ENCODE data around the gene MAMSTR. TPM values are rescaled to one million over a fixed set of nuclear protein-coding genes. Genes with fewer than 3 reads are reported as not detected.

MAMSTR gene
- total and polyA plus RNA-seq, 4 donors = 0.58 to 3.7 (median 2.1) TPM

DNA sequence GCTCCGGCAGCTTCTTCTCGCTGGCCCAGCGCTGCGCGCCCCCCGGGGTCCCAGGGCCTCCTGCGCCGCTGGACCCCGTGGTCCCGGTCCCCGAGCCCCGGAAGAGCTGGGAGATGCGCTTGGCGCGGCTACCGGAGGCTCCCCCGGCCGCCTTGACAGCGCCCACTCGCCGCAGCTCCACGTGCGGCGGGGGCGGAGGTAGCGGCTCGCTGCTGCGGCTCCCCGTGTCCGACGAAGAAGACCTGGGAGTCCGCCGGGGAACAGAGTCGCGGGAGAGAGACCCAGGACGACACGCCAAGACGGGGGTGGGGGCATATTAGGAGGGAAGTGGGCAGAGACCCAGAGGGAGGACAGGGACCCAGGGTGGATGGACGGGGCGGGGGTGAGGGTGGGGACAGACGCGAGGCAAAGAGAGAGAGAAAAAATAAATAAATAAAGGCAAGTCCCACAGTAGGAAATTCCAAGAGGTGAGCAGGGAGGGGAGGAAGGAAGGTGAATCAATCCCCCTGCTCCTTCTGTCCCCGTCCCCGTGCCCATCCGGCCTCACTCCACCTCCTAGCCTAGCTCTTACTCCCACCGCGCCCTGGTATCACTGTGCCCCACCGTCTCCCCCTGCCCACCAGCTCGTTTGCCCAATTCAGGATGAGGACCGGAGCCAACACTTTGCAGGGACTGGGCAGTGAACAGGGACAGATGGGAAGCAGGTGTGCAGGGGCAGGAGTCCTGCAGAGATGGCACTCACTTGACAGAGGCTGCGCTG is 20.1 kb upstream of the MAMSTR start:
- H3K4me1 ChIP-seq (ENCODE audit: control insufficient read depth in 1 of 2, insufficient read depth in 2 of 2, low read length in 2 of 2) = no peaks in the 10 kb centered on the region
- H3K27ac ChIP-seq (ENCODE audit: low read depth in 1 of 2, low read length in 2 of 2) = no peak overlapping the region
- intact Hi-C loops (cut with DNase I) = no loop called here
- no peaks in the 10 kb centered on the region for H3K27me3 ChIP-seq (ENCODE audit: control insufficient read depth in 1 of 2, insufficient read depth in 2 of 2, low read length in 1 of 2)
- H3K36me3 ChIP-seq (ENCODE audit: control insufficient read depth in 1 of 2, insufficient read depth in 2 of 2, low read length in 1 of 2) = no peaks in the 10 kb centered on the region
- no peak for DNase-seq
- WGBS, 2 donors = 24% methylated on average over 46 to 51 of the region's 51 CpGs
- no peak for ATAC-seq (ENCODE audit: low FRiP score)
- H3K4me3 ChIP-seq (ENCODE audit: low read length in 2 of 2) = no peak overlapping the region
- H3K9me3 ChIP-seq (ENCODE audit: control insufficient read depth, low read length) = no peaks in the 10 kb centered on the region

DNA sequence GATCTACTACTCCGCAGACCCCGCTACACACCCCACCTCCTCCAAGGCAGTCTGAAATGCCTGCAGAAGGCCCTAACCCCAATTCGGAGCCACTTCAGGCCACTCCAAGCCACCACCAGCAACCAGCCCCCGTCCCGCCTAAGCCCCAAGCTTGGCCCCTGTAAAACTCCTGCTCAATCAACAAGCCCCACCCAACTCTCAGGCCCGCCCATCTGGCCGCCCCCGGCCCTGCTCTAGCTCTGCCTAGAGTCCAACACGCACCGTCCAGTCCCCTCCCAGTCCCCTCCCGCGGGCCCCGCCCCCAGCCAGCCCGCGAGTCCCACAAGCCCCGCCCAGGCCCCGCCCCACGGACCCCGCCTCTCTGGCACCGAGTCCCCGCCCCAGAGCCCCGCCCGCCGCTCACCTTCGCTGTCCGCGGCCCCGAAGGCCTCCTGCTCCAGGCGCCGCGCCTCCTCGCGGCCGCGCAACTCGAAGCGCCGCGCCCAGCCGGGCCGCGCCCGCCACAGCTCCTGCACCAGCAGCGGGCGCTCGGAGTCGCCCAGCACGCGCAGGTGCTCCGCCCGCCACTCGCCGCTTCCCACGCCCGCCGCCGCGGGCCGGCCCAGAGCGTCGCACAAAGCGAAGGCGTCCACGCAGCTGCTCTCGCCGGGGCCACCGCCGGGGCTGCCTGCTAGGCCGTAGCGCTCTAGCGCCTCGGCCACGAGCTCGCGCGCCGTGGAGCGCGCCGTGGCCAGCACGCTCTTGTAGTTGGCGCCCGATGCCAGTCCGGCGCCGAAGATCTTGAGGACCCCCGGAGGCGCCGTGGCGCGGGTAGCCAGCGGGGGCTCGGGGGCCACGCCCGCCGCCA is 19.3 kb upstream of the MAMSTR start:
- ATAC-seq (ENCODE audit: low FRiP score) (peak; percentile 91), DNase-seq (peak; percentile 93 to 97)
- Histone ChIP-seq H3K27me3 (ENCODE audit: control insufficient read depth in 1 of 2, insufficient read depth in 2 of 2, low read length in 1 of 2) (no peaks in the 10 kb centered on the region), H3K4me1 (ENCODE audit: control insufficient read depth in 1 of 2, insufficient read depth in 2 of 2, low read length in 2 of 2) (no peaks in the 10 kb centered on the region), H3K36me3 (ENCODE audit: control insufficient read depth in 1 of 2, insufficient read depth in 2 of 2, low read length in 1 of 2) (no peaks in the 10 kb centered on the region), H3K9me3 (ENCODE audit: control insufficient read depth, low read length) (no peaks in the 10 kb centered on the region), H3K27ac (ENCODE audit: low read depth in 1 of 2, low read length in 2 of 2) (no peak overlapping the region), H3K4me3 (ENCODE audit: low read length in 2 of 2) (no peak overlapping the region)
- 2% methylated on average over 61 to 96 of the region's 96 CpGs for WGBS, 2 donors
- intact Hi-C loops (cut with DNase I) = no loop called here

DNA sequence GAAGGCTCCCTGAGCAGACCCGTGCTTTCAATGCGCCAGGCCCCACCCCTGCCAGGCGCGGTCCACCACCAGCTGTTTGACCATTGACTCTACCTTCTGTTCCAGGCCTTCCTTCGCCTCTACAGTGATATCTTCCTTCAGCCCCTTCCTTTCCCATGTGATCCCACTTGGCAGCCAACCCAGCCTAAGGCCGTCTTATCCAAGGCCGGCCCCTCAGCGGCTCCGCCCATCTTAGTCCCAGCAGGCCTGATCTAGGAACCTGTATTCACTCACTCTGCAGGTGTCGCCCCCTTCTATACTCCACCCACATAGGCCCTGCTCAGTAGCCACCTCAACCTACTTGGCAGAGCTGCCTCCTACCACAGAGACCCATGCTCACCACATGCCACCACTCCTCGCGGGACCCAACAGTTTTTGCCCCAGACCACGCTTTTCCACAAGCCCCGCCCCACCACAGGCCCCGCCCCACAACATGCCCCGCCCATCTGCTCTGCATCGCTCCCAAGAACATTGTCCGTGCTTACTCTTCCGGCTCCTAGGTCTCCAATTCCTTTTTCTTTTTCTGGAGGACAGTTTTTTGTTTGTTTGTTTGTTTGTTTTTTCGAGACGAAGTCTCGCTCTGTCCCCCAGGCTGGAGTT is 18.0 kb upstream of the MAMSTR start:
- H3K4me1 ChIP-seq (ENCODE audit: control insufficient read depth in 1 of 2, insufficient read depth in 2 of 2, low read length in 2 of 2) = no peaks in the 10 kb centered on the region
- WGBS, 2 donors = 66 to 69% methylated on average over 22 of the region's 22 CpGs
- H3K36me3 ChIP-seq (ENCODE audit: control insufficient read depth in 1 of 2, insufficient read depth in 2 of 2, low read length in 1 of 2) = no peaks in the 10 kb centered on the region
- intact Hi-C loops (cut with DNase I) = no loop called here
- no peaks in the 10 kb centered on the region for H3K9me3 ChIP-seq (ENCODE audit: control insufficient read depth, low read length)
- H3K4me3 ChIP-seq (ENCODE audit: low read length in 2 of 2) = no peak overlapping the region
- H3K27me3 ChIP-seq (ENCODE audit: control insufficient read depth in 1 of 2, insufficient read depth in 2 of 2, low read length in 1 of 2) = no peaks in the 10 kb centered on the region
- ATAC-seq (ENCODE audit: low FRiP score) (no peak), DNase-seq (no peak)
- no peak overlapping the region for H3K27ac ChIP-seq (ENCODE audit: low read depth in 1 of 2, low read length in 2 of 2)

DNA sequence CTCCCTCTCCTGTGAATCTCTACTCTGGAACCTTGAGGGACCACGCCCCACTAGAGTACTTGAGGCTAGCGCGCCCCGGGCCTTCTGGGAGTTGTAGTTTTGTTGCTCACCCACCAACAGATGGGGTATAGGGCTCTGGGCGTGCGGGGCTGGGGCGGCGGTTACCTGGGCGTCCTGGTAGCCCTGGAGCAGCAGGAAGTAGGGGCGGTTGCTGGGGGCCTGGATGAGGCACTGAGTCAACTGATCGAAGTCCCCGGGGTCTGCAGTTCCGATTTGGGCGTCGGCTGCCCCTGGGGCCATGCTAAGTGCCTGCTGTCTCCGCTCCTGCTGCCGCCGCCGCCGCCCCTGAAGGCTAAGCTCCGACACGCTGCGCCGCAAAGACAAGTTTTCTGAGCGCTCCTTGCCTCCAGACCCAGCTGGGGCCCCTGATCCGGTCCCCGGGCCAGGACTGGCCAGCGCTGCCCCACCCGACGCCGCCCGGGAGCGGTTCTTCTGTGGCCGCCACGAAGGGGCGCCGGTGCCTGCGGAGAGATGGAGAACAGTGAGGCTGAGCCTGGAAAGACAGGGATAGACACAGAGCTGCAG is 15.6 kb upstream of the MAMSTR start:
- no peaks in the 10 kb centered on the region for H3K27me3 ChIP-seq (ENCODE audit: control insufficient read depth in 1 of 2, insufficient read depth in 2 of 2, low read length in 1 of 2)
- H3K27ac ChIP-seq (ENCODE audit: low read depth in 1 of 2, low read length in 2 of 2) = no peak overlapping the region
- ATAC-seq (ENCODE audit: low FRiP score) (no peak), DNase-seq (no peak)
- no peak overlapping the region for H3K4me3 ChIP-seq (ENCODE audit: low read length in 2 of 2)
- H3K9me3 ChIP-seq (ENCODE audit: control insufficient read depth, low read length) = no peaks in the 10 kb centered on the region
- no peaks in the 10 kb centered on the region for H3K4me1 ChIP-seq (ENCODE audit: control insufficient read depth in 1 of 2, insufficient read depth in 2 of 2, low read length in 2 of 2)
- no peaks in the 10 kb centered on the region for H3K36me3 ChIP-seq (ENCODE audit: control insufficient read depth in 1 of 2, insufficient read depth in 2 of 2, low read length in 1 of 2)
- 20 to 24% methylated on average over 36 to 38 of the region's 38 CpGs for WGBS, 2 donors
- intact Hi-C loops (cut with DNase I) = no loop called here

DNA sequence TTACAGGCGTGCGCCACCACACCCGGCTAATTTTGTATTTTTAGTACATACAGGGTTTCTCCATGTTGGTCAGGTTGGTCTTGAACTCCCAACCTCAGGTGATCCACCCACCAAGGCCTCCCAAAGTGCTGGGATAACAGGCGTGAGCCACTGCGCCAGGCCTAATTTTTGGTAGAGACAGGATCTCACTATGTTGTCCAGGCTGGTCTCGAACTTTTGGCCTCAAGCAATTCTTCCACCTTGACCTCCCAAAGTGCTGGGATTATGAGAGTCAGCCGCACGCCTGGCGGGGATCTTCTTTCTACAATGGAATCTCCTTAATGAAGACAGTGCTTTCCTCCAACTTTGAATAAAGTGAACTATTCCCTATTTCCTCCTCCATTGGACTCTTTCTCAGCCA is 15.1 kb upstream of the MAMSTR start:
- WGBS, 2 donors = 95 to 98% methylated on average over 6 to 9 of the region's 9 CpGs
- H3K4me1 ChIP-seq (ENCODE audit: control insufficient read depth in 1 of 2, insufficient read depth in 2 of 2, low read length in 2 of 2) = no peaks in the 10 kb centered on the region
- no peaks in the 10 kb centered on the region for H3K27me3 ChIP-seq (ENCODE audit: control insufficient read depth in 1 of 2, insufficient read depth in 2 of 2, low read length in 1 of 2)
- H3K4me3 ChIP-seq (ENCODE audit: low read length in 2 of 2) = no peak overlapping the region
- intact Hi-C loops (cut with DNase I) = no loop called here
- DNase-seq (no peak), ATAC-seq (ENCODE audit: low FRiP score) (no peak)
- H3K9me3 ChIP-seq (ENCODE audit: control insufficient read depth, low read length) = no peaks in the 10 kb centered on the region
- no peaks in the 10 kb centered on the region for H3K36me3 ChIP-seq (ENCODE audit: control insufficient read depth in 1 of 2, insufficient read depth in 2 of 2, low read length in 1 of 2)
- H3K27ac ChIP-seq (ENCODE audit: low read depth in 1 of 2, low read length in 2 of 2) = no peak overlapping the region

DNA sequence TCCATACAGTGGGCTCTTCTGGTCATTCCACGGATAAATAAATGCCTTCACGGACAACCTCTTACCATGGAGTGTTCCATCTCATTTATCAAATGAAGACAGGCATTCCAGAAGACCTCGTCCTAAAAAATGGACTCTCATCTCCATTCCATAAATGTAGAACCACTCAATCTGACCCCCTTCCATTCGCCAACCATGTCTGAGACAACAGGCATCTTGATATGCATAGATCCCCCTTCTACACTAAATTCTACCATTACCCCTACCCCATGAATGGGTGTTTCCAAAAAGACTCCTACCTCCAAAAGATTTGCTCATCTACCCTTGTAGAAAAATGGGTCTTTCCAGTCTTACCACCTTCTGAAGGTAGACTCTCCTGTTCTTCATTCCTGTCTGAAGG is 11.9 kb upstream of the MAMSTR start:
- no peak for ATAC-seq (ENCODE audit: low FRiP score)
- no peaks in the 10 kb centered on the region for H3K36me3 ChIP-seq (ENCODE audit: control insufficient read depth in 1 of 2, insufficient read depth in 2 of 2, low read length in 1 of 2)
- DNase-seq = no peak
- no peaks in the 10 kb centered on the region for H3K4me1 ChIP-seq (ENCODE audit: control insufficient read depth in 1 of 2, insufficient read depth in 2 of 2, low read length in 2 of 2)
- H3K27ac ChIP-seq (ENCODE audit: low read depth in 1 of 2, low read length in 2 of 2) = no peak overlapping the region
- no peak overlapping the region for H3K4me3 ChIP-seq (ENCODE audit: low read length in 2 of 2)
- no peaks in the 10 kb centered on the region for H3K27me3 ChIP-seq (ENCODE audit: control insufficient read depth in 1 of 2, insufficient read depth in 2 of 2, low read length in 1 of 2)
- H3K9me3 ChIP-seq (ENCODE audit: control insufficient read depth, low read length) = no peaks in the 10 kb centered on the region
- intact Hi-C loops (cut with DNase I) = no loop called here
- WGBS, 2 donors = 89 to 90% methylated on average over 4 of the region's 4 CpGs

DNA sequence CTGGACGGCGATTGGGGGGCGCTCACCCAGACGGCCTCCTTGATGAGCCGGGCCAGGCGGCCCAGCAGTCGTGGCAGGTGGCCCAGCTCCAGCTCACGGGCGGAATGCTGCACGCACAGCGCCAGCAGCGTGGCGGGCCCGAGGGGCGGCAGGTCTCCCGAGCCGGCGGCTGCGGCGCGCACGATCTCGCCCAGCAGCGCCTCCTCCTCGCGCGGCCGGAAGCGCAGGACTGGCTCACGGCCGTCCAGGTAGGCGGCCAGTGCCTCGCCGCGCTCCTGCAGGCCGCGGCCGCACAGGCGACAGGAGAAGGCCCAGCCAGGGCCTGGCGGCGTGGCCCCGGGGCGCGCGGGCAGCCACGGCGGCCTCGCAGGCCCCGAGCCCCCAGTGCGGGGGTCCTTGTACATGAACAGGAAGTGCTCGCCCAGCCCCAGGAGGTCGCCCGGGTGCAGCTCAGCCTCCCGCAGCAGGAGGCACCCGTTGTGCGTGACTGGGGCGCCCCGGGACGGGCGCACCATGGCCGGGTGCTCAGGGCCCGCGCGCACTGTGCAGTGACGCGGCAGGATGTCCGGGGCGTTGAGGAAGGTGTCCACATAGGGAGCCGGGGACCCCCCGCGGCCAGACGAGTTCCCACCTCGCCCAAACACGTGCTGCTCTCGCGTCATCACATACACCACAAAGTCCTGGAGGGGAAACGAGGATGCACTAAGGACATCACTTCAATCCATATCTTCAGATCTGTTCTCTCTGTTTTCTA is 9.6 kb upstream of the MAMSTR start:
- no peak overlapping the region for H3K27ac ChIP-seq (ENCODE audit: low read depth in 1 of 2, low read length in 2 of 2)
- DNase-seq (no peak), ATAC-seq (ENCODE audit: low FRiP score) (no peak)
- 34 to 35% methylated on average over 76 to 77 of the region's 77 CpGs for WGBS, 2 donors
- intact Hi-C loops (cut with DNase I) = no loop called here
- H3K36me3 ChIP-seq (ENCODE audit: control insufficient read depth in 1 of 2, insufficient read depth in 2 of 2, low read length in 1 of 2) = no peaks in the 10 kb centered on the region
- H3K4me1 ChIP-seq (ENCODE audit: control insufficient read depth in 1 of 2, insufficient read depth in 2 of 2, low read length in 2 of 2) = no peaks in the 10 kb centered on the region
- H3K4me3 ChIP-seq (ENCODE audit: low read length in 2 of 2) = no peak overlapping the region
- no peaks in the 10 kb centered on the region for H3K9me3 ChIP-seq (ENCODE audit: control insufficient read depth, low read length)
- H3K27me3 ChIP-seq (ENCODE audit: control insufficient read depth in 1 of 2, insufficient read depth in 2 of 2, low read length in 1 of 2) = no peaks in the 10 kb centered on the region

DNA sequence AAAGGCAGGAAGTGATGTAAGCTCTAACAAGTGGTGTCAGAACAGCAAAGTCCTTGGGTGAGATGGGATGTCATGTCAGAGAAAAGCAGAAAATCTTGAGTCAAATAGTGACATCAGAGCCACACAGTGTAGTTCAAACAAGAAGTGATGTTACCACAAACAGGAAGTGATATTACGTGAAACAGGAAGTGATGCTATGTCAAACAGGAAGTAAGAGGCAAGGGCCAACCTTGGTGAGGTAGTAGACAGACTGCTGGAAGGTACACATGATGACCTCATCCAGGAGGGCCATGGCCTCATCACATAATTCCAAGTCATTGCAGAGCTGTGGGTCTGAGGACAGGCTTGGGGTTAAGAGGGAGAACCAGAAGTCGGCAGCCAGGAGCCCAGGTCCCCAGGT is 7.0 kb upstream of the MAMSTR start:
- Histone ChIP-seq H3K9me3 (ENCODE audit: control insufficient read depth, low read length) (no peaks in the 10 kb centered on the region), H3K27ac (ENCODE audit: low read depth in 1 of 2, low read length in 2 of 2) (no peak overlapping the region), H3K27me3 (ENCODE audit: control insufficient read depth in 1 of 2, insufficient read depth in 2 of 2, low read length in 1 of 2) (no peaks in the 10 kb centered on the region), H3K36me3 (ENCODE audit: control insufficient read depth in 1 of 2, insufficient read depth in 2 of 2, low read length in 1 of 2) (no peaks in the 10 kb centered on the region), H3K4me1 (ENCODE audit: control insufficient read depth in 1 of 2, insufficient read depth in 2 of 2, low read length in 2 of 2) (no peaks in the 10 kb centered on the region), H3K4me3 (ENCODE audit: low read length in 2 of 2) (no peak overlapping the region)
- ATAC-seq (ENCODE audit: low FRiP score) = no peak
- intact Hi-C loops (cut with DNase I) = no loop called here
- WGBS, 2 donors = 84 to 92% methylated on average over 2 of the region's 2 CpGs
- no peak for DNase-seq
